IMR-90 (cell line): ENCODE results near the gene KCP. TPM values are rescaled to one million over a fixed set of nuclear protein-coding genes. Genes with fewer than 3 reads are reported as not detected.

ENCODE experiments used
- ATAC-seq: fragments of 200-7000 bp; cut with Tn5 transposase; 2 replicates; pipeline ENCODE4 v1.9.1; 2020; ENCODE audit warnings: low read depth, mild to moderate bottlenecking, moderate library complexity
- BruUV-seq: library from RNA; stranded (reverse); fragments of 400-500 nt; replicated peaks from 2 replicates; lab custom pipeline; 2021; lab: Mats Ljungman, UMichigan
- CTCF ChIA-PET: fragments of 300-600 bp; formaldehyde crosslinking; extraction: SDS; loops from one replicate; lab custom pipeline; 2021; ENCODE audit warnings: antibody characterized with exemption; lab: Yijun Ruan, JAX
- POLR2A ChIA-PET: fragments of 300-600 bp; sonication (Branson Sonifier 250); formaldehyde crosslinking; loops from one replicate; lab custom pipeline; 2022; ENCODE audit warnings: antibody characterized with exemption; ENCODE audit not compliant: unreplicated experiment; lab: Charles Lee
- DNase-seq: peaks from one replicate; pipeline ENCODE4 v3.0.0; 2013
- H2AFZ ChIP-seq: replicated peaks from 2 replicates; pipeline ENCODE3; 2013; ENCODE audit warnings: low read length, mild to moderate bottlenecking; ENCODE audit not compliant: poor library complexity
- H2AK5ac ChIP-seq: 2 replicates; pipeline ENCODE4 v1.6.1; 2013; ENCODE audit warnings: low read depth, low read length, inconsistent platforms
- H2AK9ac ChIP-seq: replicated peaks from 2 replicates; pipeline ENCODE3; 2013; ENCODE audit warnings: mild to moderate bottlenecking, low read depth, low read length, moderate library complexity; ENCODE audit not compliant: poor library complexity
- H2BK120ac ChIP-seq: 2 replicates; pipeline ENCODE4 v1.6.1; 2013; ENCODE audit warnings: low read depth, low read length, inconsistent platforms
- H2BK15ac ChIP-seq: 3 replicates; pipeline ENCODE4 v1.6.1; 2013; ENCODE audit warnings: low read depth, low read length, inconsistent platforms
- H2BK20ac ChIP-seq: 2 replicates; pipeline ENCODE4 v1.6.1; 2013; ENCODE audit warnings: low read depth, mild to moderate bottlenecking, inconsistent platforms, low read length, moderate library complexity
- H2BK5ac ChIP-seq: 2 replicates; pipeline ENCODE4 v1.6.1; 2013; ENCODE audit warnings: mild to moderate bottlenecking, low read depth, low read length, inconsistent platforms; ENCODE audit not compliant: poor library complexity, severe bottlenecking
- H3K14ac ChIP-seq: replicated peaks from 2 replicates; pipeline ENCODE4 v1.6.1; 2013; ENCODE audit warnings: low read depth, low read length, inconsistent platforms
- H3K18ac ChIP-seq: 2 replicates; pipeline ENCODE4 v1.6.1; 2013; ENCODE audit warnings: low read depth, low read length, control low read depth
- H3K23ac ChIP-seq: 2 replicates; pipeline ENCODE4 v1.6.1; 2013; ENCODE audit warnings: low read depth, low read length, inconsistent platforms
- H3K27ac ChIP-seq: 2 replicates; pipeline ENCODE4 v1.5.1; 2013; ENCODE audit warnings: mild to moderate bottlenecking, control low read depth, low read length; ENCODE audit not compliant: insufficient read depth
- H3K27me3 ChIP-seq: 2 replicates; pipeline ENCODE4 v1.6.1; 2013; ENCODE audit warnings: low read length; ENCODE audit not compliant: control insufficient read depth, insufficient read depth
- H3K36me3 ChIP-seq: 2 replicates; pipeline ENCODE4 v1.6.1; 2013; ENCODE audit warnings: low read length, mixed read lengths; ENCODE audit not compliant: control insufficient read depth, insufficient read depth
- H3K4ac ChIP-seq: 2 replicates; pipeline ENCODE4 v1.6.1; 2013; ENCODE audit warnings: low read depth, low read length, inconsistent platforms
- H3K4me1 ChIP-seq: 2 replicates; pipeline ENCODE4 v1.6.1; 2013; ENCODE audit warnings: low read length, mixed read lengths; ENCODE audit not compliant: control insufficient read depth, insufficient read depth
- H3K4me2 ChIP-seq: 2 replicates; pipeline ENCODE4 v1.6.1; 2013; ENCODE audit warnings: low read depth, mild to moderate bottlenecking, control low read depth, low read length, moderate library complexity
- H3K4me3 ChIP-seq: 2 replicates; pipeline ENCODE4 v1.5.1; 2013; ENCODE audit warnings: low read depth, mild to moderate bottlenecking, control low read depth, low read length, moderate library complexity; ENCODE audit not compliant: insufficient read depth
- H3K56ac ChIP-seq: 2 replicates; pipeline ENCODE4 v1.6.1; 2013; ENCODE audit warnings: low read length, inconsistent platforms; ENCODE audit not compliant: insufficient read depth; ENCODE audit errors: extremely low read depth
- H3K79me1 ChIP-seq, 2 experiments: 2 replicates each; pipeline ENCODE4 v1.6.1; 2013; ENCODE audit warnings: low read length in 2 of 2, inconsistent platforms in 1 of 2, low read depth in 1 of 2
- H3K9ac ChIP-seq: 2 replicates; pipeline ENCODE4 v1.6.1; 2013; ENCODE audit warnings: low read depth, low read length, control low read depth
- H3K9me1 ChIP-seq: 2 replicates; pipeline ENCODE4 v1.6.1; 2013; ENCODE audit warnings: low read length, inconsistent platforms; ENCODE audit not compliant: insufficient read depth
- H3K9me3 ChIP-seq: 2 replicates; pipeline ENCODE4 v1.6.1; 2013; ENCODE audit warnings: low read length; ENCODE audit not compliant: control insufficient read depth, insufficient read depth
- H4K20me1 ChIP-seq: 2 replicates; pipeline ENCODE4 v1.6.1; 2013; ENCODE audit warnings: low read length, inconsistent platforms; ENCODE audit not compliant: insufficient read depth
- H4K5ac ChIP-seq: 2 replicates; pipeline ENCODE4 v1.6.1; 2013; ENCODE audit warnings: mild to moderate bottlenecking, low read depth, low read length, control low read depth
- H4K8ac ChIP-seq, 2 experiments: 2 replicates each; pipeline ENCODE4 v1.6.1; 2013; ENCODE audit warnings: low read depth in 2 of 2, low read length in 2 of 2, control low read depth in 1 of 2, inconsistent platforms in 1 of 2
- H4K91ac ChIP-seq: 2 replicates; pipeline ENCODE4 v1.6.1; 2013; ENCODE audit warnings: low read depth, low read length, inconsistent platforms; ENCODE audit not compliant: insufficient read depth
- BHLHE40 ChIP-seq: fragments of 150-350 bp; IDR thresholded peaks from 2 replicates; pipeline ENCODE4 v1.6.1; 2016; ENCODE audit warnings: mild to moderate bottlenecking, low read depth, low read length
- CHD1 ChIP-seq: IDR thresholded peaks from 2 replicates; pipeline ENCODE4 v1.6.1; 2012; ENCODE audit warnings: low read depth, low read length, improper control_type of control experiment
- FOS ChIP-seq: fragments of 150-350 bp; IDR thresholded peaks from 2 replicates; pipeline ENCODE4 v1.6.1; 2016; ENCODE audit warnings: low read depth, low read length
- MAFK ChIP-seq: IDR thresholded peaks from 2 replicates; pipeline ENCODE4 v1.6.1; 2012; ENCODE audit warnings: low read depth, low read length, improper control_type of control experiment
- MAZ ChIP-seq: IDR thresholded peaks from 2 replicates; pipeline ENCODE4 v1.6.1; 2012; ENCODE audit warnings: low read depth, mild to moderate bottlenecking, low read length, improper control_type of control experiment, moderate library complexity, borderline replicate concordance
- MXI1 ChIP-seq: IDR thresholded peaks from 2 replicates; pipeline ENCODE4 v1.6.1; 2012; ENCODE audit warnings: low read depth, mild to moderate bottlenecking, low read length, moderate library complexity, borderline replicate concordance
- NFE2L2 ChIP-seq: fragments of 150-350 bp; IDR thresholded peaks from 2 replicates; pipeline ENCODE4 v1.6.1; 2016; ENCODE audit warnings: low read depth, mild to moderate bottlenecking, low read length
- RAD21 ChIP-seq: IDR thresholded peaks from 2 replicates; pipeline ENCODE4 v1.6.1; 2012; ENCODE audit warnings: low read length, improper control_type of control experiment
- RFX5 ChIP-seq: IDR thresholded peaks from 2 replicates; pipeline ENCODE4 v1.8.0; 2012; ENCODE audit warnings: low read depth, mild to moderate bottlenecking, low read length, moderate library complexity
- WGBS, 2 experiments: methylation state at CpG; one replicate each; pipeline versions ENCODE4 v1.1.5 to v1.1.7; 2013; ENCODE audit warnings: missing lambda C conversion rate in 2 of 2; ENCODE audit not compliant: insufficient read length in 1 of 2; ENCODE audit errors: extremely low coverage in 2 of 2; 5-methylcytosine and 5-hydroxymethylcytosine counted together
- dilution Hi-C: fragments of 300-500 bp; cut with HindIII; formaldehyde crosslinking; loops from one replicate; pipeline ENCODE4 v1.14.3; 2018; ENCODE audit warnings: low sequenced_read_pairs; ENCODE audit not compliant: unreplicated experiment
- in situ Hi-C: fragments of 300-500 bp; cut with MboI; formaldehyde crosslinking; loops from 3 replicates; pipeline ENCODE4 v1.14.3; 2019; ENCODE audit warnings: low sequenced_read_pairs, inconsistent platforms, mixed read lengths
- intact Hi-C: fragments of 100-400 bp; cut with micrococcal nuclease; formaldehyde crosslinking; loops from 2 replicates; pipeline ENCODE4 v1.10.0; 2022
- polyA plus RNA-seq, 3 experiments: library from polyadenylated mRNA; depleted of rRNA; stranded (reverse); fragments of >200 nt; gene quantifications; 2 replicates each; pipeline ENCODE4 v1.2.3, GENCODE V29; 2012; ENCODE audit warnings: low replicate concordance in 1 of 3
- total RNA-seq: library from RNA; depleted of rRNA; stranded (reverse); fragments of >200 nt; gene quantifications from 2 replicates; pipeline ENCODE4 v1.2.3, GENCODE V29; 2012
- TF ChIP-seq, protein P1 (sequence below): fragments of 150-350 bp; IDR thresholded peaks from 2 replicates; pipeline ENCODE4 v1.6.1; 2016; ENCODE audit warnings: low read depth, mild to moderate bottlenecking, low read length, moderate library complexity, borderline replicate concordance

The KCP gene
- total and polyA plus RNA-seq, 2 of the 4 experiments (the other 2 are of a cell fraction), result 0.03 TPM; not detected in 1

DNA sequence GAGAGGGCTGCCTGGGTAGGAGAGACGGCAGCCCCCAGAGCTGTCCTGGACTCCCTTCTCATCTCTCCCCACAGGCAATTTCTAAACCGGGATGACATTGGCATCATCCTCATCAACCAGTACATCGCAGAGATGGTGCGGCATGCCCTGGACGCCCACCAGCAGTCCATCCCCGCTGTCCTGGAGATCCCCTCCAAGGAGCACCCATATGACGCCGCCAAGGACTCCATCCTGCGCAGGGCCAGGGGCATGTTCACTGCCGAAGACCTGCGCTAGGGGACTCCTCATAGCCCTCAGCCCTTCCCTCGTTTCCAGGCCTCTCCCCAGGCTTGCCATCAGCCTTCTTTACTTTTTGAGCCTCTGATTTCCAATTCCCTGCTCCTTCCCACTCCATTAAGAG lies 45.2 kb downstream of the KCP start:
- ChIA-PET POLR2A (no interaction called here), CTCF (no interaction called here)
- in situ Hi-C loops (no loop called here), dilution Hi-C loops (no loop called here), intact Hi-C loops (no loop called here)
- no peak overlapping the region for H2BK120ac ChIP-seq
- no peak overlapping the region for H3K56ac ChIP-seq
- TF ChIP-seq RFX5 (no peak), MAZ (no peak), NFE2L2 (no peak), FOS (no peak), CHD1 (no peak), RAD21 (no peak), MAFK (no peak), BHLHE40 (no peak), MXI1 (no peak)
- TF ChIP-seq, protein P1, sequence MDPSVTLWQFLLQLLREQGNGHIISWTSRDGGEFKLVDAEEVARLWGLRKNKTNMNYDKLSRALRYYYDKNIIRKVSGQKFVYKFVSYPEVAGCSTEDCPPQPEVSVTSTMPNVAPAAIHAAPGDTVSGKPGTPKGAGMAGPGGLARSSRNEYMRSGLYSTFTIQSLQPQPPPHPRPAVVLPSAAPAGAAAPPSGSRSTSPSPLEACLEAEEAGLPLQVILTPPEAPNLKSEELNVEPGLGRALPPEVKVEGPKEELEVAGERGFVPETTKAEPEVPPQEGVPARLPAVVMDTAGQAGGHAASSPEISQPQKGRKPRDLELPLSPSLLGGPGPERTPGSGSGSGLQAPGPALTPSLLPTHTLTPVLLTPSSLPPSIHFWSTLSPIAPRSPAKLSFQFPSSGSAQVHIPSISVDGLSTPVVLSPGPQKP, result no peak
- BruUV-seq, result no TSS peak
- H3K18ac ChIP-seq, result no peak overlapping the region
- H3K9me1 ChIP-seq, result peaks cover 5% of the 10 kb centered on the region; the same call in 1 of the 2 replicates
- no peak overlapping the region for H3K4me2 ChIP-seq
- no peak overlapping the region for H2AK9ac ChIP-seq
- H3K4ac ChIP-seq, result no peak overlapping the region
- no peak for ATAC-seq
- H2AK5ac ChIP-seq, result no peak overlapping the region
- no peak overlapping the region for H2AFZ ChIP-seq
- no peak overlapping the region for H3K23ac ChIP-seq
- H3K4me3 ChIP-seq, result no peak overlapping the region
- no peak overlapping the region for H4K8ac ChIP-seq
- DNase-seq, result no peak
- peaks cover 16% of the 10 kb centered on the region for H3K36me3 ChIP-seq
- H3K14ac ChIP-seq, result no peak overlapping the region
- no peak overlapping the region for H4K5ac ChIP-seq
- H3K79me1 ChIP-seq, result peaks cover 11 to 16% of the 10 kb centered on the region in 2 experiments
- peaks cover 2% of the 10 kb centered on the region for H3K4me1 ChIP-seq
- H4K91ac ChIP-seq, result no peak overlapping the region
- no peaks in the 10 kb centered on the region for H3K9me3 ChIP-seq
- no peak overlapping the region for H2BK5ac ChIP-seq
- H3K9ac ChIP-seq, result no peak overlapping the region
- no peak overlapping the region for H2BK15ac ChIP-seq
- peaks cover 10% of the 10 kb centered on the region; the same call in 1 of the 2 replicates for H3K27me3 ChIP-seq
- H3K27ac ChIP-seq, result no peak overlapping the region
- peaks cover 35% of the 10 kb centered on the region for H4K20me1 ChIP-seq
- 92% methylated on average over 7 of the region's 12 CpGs; no CpG with 5 or more reads in 1 of the 2 experiments for WGBS, 2 experiments
- no peak overlapping the region for H2BK20ac ChIP-seq
